Upper lobe of right lung (tissue), 1 donor: ENCODE data around the gene ANKLE1. TPM values are rescaled to one million over a fixed set of nuclear protein-coding genes. Genes with fewer than 3 reads are reported as not detected.
A peak's percentile ranks its signal among the peaks of the same experiment; 100 is the strongest.

Source experiments
- ATAC-seq: fragments of 200-7000 bp; cut with Tn5 transposase; one replicate; pipeline ENCODE4 v1.9.1; 2020; ENCODE audit warnings: mild to moderate bottlenecking, moderate library complexity
- DNase-seq: peaks from one replicate; pipeline ENCODE4 v3.0.0-alpha.2; 2020
- H3K27ac ChIP-seq: fragments of 200-600 bp; one replicate; pipeline ENCODE4 v1.8.0; 2022
- H3K27me3 ChIP-seq: fragments of 200-600 bp; one replicate; pipeline ENCODE4 v1.8.0; 2022; ENCODE audit warnings: mild to moderate bottlenecking
- H3K36me3 ChIP-seq: fragments of 200-600 bp; one replicate; pipeline ENCODE4 v1.8.0; 2022
- H3K4me1 ChIP-seq: fragments of 200-600 bp; one replicate; pipeline ENCODE4 v1.8.0; 2022
- H3K4me3 ChIP-seq: fragments of 200-600 bp; one replicate; pipeline ENCODE4 v1.8.0; 2022; ENCODE audit warnings: mild to moderate bottlenecking
- H3K9me3 ChIP-seq: fragments of 200-600 bp; one replicate; pipeline ENCODE4 v1.8.0; 2022
- CTCF ChIP-seq: fragments of 200-600 bp; IDR thresholded peaks from one replicate; pipeline ENCODE4 v1.8.0; 2022; ENCODE audit warnings: antibody characterized with exemption
- intact Hi-C: fragments of 100-400 bp; cut with DNase I; formaldehyde crosslinking; loops from one replicate; pipeline ENCODE4 v1.11.0; 2022
- total RNA-seq: library from RNA; stranded (reverse); fragmentation: NEBNext Ultra II Directional; extraction: Animal tissue kit (Norgen Biotek cat#: 25700); gene quantifications from one replicate; pipeline ENCODE4 v1.2.1, GENCODE V29; 2021
- donor health status: DM: no; HTN: yes; CAD: no; lungs with severe emphysema.

The ANKLE1 gene
- total RNA-seq, 1 donor from 2014 or later = 0.64 TPM

- Histone ChIP-seq H3K9me3 (no peaks in the 10 kb centered on the region), H3K36me3 (no peaks in the 10 kb centered on the region), H3K4me1 (peaks cover 34% of the 10 kb centered on the region), H3K27me3 (no peaks in the 10 kb centered on the region), H3K4me3 (peak overlapping the region; percentile 91), H3K27ac (peak overlapping the region; percentile 94)
- ATAC-seq (peak; percentile 1), DNase-seq (peak; percentile 74)
- no peak for TF ChIP-seq CTCF
- intact Hi-C loops = no loop called here
These were observed 20.9 kb downstream of the ANKLE1 start for GRCh38 chr19:17302391-17303166.

DNA sequence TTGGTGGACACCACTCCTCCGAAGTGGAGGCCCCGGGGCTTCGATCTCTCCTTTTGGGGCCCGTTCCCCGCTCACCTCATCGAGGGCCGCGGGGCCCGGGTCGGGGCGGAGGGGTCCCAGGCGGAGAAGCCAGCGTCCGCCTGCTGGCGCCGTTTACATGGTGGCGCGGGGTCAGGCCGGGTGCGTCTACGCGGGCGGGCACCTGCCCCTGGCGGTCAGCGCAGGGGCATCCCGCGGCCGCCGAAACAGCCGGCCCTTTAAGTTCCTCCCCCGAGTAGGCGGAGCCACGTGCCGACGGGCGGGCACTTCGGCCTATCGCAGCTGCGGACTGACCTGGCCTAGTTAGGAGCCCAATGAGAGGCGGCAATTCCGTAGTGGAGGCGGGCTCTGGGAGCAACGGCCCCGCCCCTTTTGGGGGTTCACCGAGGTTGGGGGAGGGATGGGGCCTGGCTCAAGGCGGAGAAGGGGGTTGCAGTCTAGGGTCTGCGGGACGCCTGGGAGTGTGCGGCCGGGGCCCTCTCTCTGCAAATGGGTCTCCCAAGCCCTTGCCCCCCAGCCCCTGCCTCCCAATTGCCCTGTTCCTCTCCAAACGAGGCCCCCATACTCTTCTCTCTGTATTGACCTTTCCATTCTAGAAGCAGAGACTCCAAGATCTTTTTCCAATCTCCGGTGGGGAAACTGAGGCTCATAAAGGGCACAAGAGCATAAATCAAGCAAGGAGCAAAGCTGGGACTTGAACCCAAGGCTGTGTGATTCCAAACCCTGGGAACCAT is 21.7 kb downstream of the ANKLE1 start, which contains the start of gene ABHD8:
ABHD8 (minus strand) TSS at position 259 of the 773 bp plus-strand sequence. CDS start 1,809 bp downstream, outside the sequence.
- intact Hi-C loops = no loop called here

GRCh38 chr19:17303940-17304267 is 22.2 kb downstream of the ANKLE1 start:
- ATAC-seq = no peak
- H3K9me3 ChIP-seq = no peaks in the 10 kb centered on the region
- no peaks in the 10 kb centered on the region for H3K27me3 ChIP-seq
- H3K4me3 ChIP-seq = peak overlapping the region; percentile 91
- TF ChIP-seq CTCF = no peak
- H3K27ac ChIP-seq = peak overlapping the region; percentile 94
- DNase-seq = peak; percentile 76
- intact Hi-C loops = no loop called here
- no peaks in the 10 kb centered on the region for H3K36me3 ChIP-seq
- H3K4me1 ChIP-seq = peaks cover 34% of the 10 kb centered on the region

More for the DNA sequence above, 21.7 kb downstream of the ANKLE1 start, which contains the start of gene ABHD8:
- DNase-seq (peak; percentile 98), ATAC-seq (peak; percentile 87)
- Histone ChIP-seq H3K9me3 (no peaks in the 10 kb centered on the region), H3K27ac (peak within 1 kb of the TSS; percentile 94), H3K4me1 (peaks cover 34% of the 10 kb centered on the region), H3K4me3 (peak within 1 kb of the TSS; percentile 91), H3K27me3 (no peaks in the 10 kb centered on the region), H3K36me3 (no peaks in the 10 kb centered on the region)
- peak; percentile 72 for TF ChIP-seq CTCF

GRCh38 chr19:17304386-17305215 is 22.9 kb downstream of the ANKLE1 start:
- DNase-seq = peak; percentile 79

More at GRCh38 chr19:17304386-17305215, 22.9 kb downstream of the ANKLE1 start:
- Histone ChIP-seq H3K9me3 (no peaks in the 10 kb centered on the region), H3K27me3 (no peaks in the 10 kb centered on the region), H3K4me1 (peaks cover 34% of the 10 kb centered on the region), H3K4me3 (peak overlapping the region; percentile 90), H3K27ac (peak overlapping the region; percentile 94), H3K36me3 (no peaks in the 10 kb centered on the region)
- intact Hi-C loops = no loop called here
- TF ChIP-seq CTCF = no peak
- no peak for ATAC-seq
